T-helper 2 cell (primary cell): ENCODE data around the gene RXRB.

Experiments
- DNase-seq, 5 experiments: peaks; one replicate each; pipeline versions ENCODE4 v3.0.0 to v3.0.0-alpha.2; 2012 to 2022

Gene RXRB

GRCh38 chr6:33195304-33196165 lies 4.9 kb downstream of the RXRB start:
- no peak for DNase-seq

- no peak for DNase-seq
Measured at GRCh38 chr6:33194431-33194979, 6.0 kb downstream of the RXRB start.

GRCh38 chr6:33193619-33194018 lies 6.8 kb downstream of the RXRB start:
- DNase-seq = no peak

DNA sequence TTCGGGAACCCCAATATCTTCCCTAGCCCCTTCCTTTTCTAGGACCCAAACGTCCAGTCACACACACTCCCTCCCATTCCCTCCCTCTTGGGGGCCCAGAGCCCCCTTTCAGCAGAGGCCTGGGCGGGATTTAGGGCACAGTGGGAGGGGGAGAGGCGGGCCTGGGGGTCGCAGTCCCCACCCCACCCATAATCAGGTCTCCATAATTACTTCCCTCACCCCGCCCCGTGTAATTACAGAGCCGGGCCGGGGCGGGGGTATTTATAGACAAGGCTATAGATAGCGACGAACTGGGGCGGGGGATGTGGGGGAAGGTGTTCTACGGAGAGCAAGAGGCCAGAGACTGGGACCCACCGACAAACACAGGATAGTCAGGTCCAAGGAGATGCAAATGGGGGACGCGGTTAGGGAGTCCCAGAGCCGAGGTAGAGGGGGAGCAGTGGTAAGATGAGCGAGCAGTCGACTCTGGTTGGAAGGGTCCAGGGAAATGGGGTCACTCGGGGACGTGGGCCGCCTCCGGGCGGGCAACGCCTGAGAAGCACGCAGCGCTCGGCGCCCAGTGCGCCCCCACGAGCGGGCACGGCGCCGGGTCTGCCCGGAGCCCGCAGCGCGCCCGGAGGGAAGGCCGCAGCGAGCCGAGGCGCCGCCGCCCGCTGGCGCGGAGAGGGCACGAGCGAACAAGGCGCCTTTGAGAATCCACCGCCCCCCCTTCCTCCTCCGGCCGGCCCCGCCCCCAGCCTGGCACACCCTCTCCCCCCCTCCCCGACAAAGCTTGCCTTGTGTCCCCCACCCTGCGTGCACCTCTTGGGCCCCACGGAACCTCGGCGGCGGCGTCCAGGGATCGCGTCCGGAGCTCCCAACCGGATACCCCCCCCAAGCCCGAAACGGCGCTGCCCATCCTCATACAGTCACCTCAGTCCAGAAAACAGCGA lies 7.5 kb downstream of the RXRB start:
- DNase-seq = peak in 2 of 5 experiments; percentile 22 to 34

- peak in 1 of 5 experiments; percentile 24 for DNase-seq
Measured at GRCh38 chr6:33192105-33192646, 8.3 kb downstream of the RXRB start, which contains the start of gene COL11A2. COL11A2 (minus strand) TSS chr6:33192467; CDS start chr6:33192240, 227 bp downstream.

DNA sequence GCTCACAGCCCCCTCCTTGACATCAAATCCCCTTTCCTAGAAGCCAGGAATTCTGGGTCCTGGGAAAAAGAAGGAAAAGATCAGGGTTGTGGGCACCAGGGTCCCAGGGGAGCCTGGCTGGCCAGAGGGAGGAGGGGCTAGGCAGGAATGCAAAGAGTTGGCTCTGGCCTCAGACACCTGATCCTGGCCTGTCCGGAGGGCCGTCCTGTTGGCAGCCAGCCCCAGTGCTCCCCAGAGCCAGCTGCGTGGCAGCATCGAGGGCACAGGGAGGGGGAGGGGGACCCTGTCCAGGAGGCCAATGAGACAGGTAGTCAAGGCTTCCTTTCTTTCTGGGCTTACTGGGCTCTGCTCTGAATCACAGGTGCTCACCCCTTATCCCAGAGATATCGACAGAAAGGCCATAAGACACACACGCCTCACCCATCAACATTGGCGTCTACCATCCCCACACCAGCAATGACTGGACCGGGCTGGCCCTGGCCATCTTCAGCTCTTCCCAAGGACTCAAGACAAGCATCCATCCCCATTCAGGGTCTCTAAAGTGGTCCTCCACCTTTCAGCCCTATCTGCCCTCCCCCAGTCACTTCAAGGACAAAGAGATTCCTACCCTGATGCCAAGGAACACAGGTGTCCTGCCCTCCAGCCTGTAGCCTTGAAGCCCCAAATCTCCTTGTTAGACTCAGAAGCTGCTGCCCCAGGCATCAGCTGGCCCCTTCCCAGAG lies 8.9 kb downstream of the RXRB start:
- DNase-seq = no peak

DNA sequence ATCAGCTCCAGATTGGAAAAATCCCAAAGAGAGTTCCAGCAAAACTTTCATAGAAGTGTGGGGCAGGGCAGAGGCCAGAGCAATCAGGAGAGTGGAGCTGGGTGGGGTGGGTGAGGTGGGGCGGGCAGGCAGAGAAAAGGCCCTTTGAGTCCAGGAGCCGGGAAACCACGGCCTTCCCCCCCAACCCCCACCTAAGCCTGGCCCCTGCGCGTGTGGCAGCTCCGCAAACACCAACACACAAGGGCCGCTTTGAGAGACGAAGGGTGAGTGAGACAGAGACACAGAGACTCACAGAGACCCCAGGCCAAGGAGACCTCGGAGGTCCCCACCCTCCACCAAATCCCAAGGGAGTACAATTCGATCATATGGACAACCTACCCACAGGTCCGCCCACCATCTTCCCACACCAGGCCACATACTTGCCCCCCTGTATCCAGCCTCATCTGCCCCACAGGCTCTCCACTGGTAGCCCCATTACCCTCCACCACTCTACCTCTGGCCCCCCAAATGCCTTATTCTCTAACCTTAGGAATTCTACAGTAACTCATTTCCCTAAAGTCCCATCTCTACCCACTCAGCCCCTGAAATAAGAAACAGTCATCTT lies 9.9 kb downstream of the RXRB start:
- no peak for DNase-seq

- DNase-seq = no peak
Measured at GRCh38 chr6:33189625-33190448, 10.6 kb downstream of the RXRB start.

- no peak for DNase-seq
Measured at GRCh38 chr6:33189164-33189563, 11.3 kb downstream of the RXRB start.

DNA sequence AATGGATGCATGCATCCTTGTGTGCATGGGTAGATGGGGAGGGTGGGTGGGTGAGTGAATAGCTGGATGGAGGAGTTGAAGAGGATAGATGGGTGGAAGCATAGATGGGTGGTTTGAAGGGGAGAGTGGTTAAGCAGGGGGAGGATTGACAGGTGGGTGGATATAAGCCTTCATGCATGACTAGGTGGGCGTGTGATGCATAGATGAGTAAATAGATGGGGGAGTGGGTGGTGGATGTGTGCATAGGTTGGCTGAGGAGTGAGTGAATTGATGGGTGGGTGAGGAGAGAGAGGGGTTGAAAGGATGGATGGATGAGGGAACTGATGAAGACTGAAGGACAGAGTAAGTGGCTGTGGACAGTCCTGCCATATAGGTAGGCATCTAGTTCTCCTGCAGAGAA lies 12.7 kb downstream of the RXRB start:
- DNase-seq = no peak

- DNase-seq = no peak
Measured at GRCh38 chr6:33185654-33186187, 14.7 kb downstream of the RXRB start.

GRCh38 chr6:33185190-33185589 lies 15.3 kb downstream of the RXRB start:
- DNase-seq = no peak

- DNase-seq = peak in 1 of 5 experiments; percentile 77
Measured at GRCh38 chr6:33183071-33183683, 17.3 kb downstream of the RXRB start.

DNA sequence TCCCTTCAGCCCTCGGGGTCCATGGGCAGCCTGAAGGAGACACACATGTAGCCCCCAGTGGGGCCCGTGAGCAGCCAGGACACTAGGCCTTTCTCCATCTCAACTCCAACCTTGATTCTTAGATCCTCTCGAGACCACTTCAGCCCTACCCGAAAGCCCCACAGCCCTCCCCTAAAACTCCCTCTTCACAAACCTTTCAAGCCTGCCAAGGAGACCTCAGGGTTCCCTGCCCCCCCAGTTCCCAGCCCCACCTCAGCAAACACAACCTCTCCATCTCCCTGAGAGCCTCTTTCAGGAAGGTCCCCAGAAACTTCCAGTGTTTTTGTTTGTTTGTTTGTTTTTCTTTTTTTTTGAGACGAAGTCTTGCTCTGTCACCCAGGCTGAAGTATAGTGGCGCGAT lies 19.3 kb downstream of the RXRB start:
- DNase-seq = no peak

- DNase-seq = no peak
Measured at GRCh38 chr6:33178755-33179475, 21.6 kb downstream of the RXRB start.

DNA sequence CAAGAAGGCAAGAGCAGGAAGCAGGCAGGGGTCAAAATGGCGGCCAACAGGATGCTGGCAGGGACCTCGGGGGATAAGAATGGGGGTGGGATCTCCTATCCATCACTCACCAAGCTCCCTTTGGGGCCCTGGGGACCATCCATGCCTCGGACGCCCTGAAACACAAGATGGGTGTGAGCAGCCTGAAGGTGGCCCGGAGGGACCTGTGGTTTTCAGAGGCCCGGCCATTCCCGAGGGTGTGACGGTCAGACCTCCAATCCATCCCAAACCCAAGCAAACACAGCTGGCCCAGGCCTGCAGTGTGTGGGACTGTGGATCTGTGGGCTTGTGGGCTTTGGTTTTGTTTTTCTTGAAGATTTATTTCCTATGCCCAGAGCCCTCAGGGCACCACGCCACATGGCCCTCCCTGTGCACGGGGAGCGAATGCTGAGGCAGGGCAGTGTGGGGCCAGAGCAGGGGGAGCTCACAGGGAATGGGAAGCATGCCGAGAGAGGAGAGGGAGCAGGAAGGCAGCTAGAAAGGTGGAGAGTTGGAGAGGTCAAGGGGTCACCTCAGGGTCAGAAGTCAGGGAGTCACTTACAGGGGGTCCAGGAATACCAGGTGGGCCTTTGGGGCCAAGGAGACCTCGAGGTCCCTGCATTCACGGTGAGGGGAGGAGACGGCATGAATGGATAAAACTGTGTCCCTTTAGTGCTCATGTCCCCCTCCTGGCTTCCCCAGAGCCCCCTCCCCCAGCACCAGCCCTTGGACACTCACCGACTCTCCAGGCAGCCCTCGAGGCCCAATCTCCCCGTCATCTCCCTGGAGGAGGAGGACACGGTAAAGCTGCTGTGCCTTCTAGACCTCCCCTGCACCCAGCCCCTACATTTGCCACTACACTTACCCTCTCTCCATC lies 22.7 kb downstream of the RXRB start:
- no peak for DNase-seq

- no peak for DNase-seq
Measured at GRCh38 chr6:33176906-33177305, 23.6 kb downstream of the RXRB start.

- DNase-seq = no peak
Measured at GRCh38 chr6:33175436-33176069, 24.9 kb downstream of the RXRB start.
